Inflammatory macrophage (primary cell): ENCODE results near the gene C14orf119.

Experiments used
- DNase-seq, 2 donors: peaks; one replicate each; pipeline ENCODE4 v3.0.0-alpha.2; 2020 to 2022

The C14orf119 gene

DNA sequence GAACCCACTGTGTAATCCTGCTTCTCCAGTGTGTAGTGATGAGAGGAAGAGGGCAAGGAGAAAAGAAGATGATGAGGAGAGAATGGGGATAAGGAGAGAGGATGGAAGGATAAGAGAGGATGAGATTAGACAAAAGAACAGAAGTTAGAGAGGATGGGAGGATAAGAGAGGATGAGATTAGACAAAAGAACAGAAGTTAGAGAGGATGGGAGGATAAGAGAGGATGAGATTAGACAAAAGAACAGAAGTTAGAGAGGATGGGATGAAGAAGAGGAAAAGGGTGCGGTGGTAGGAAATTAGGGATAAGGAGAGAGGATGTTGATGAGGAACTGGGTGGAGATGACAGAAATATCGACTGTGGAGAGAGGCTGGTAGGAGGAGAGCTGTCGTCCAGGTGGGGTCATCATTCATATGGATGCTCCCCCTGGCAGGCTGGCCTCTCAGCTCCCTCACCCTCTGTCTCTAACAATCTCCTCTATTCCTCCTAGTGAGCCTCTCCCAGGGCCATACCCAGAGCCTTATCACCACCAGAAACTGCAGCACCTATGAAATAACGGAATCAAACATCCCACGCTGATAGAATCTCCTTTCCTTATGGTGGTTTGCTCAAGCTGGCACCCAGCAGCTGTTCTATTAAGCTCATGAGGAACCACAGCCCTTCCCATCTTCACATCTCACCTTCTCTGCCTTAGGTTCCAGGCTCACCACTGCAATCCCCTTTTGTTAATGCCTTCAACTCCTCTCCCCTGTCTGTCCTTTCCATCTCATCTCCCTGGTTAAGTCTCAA, 15.5 kb downstream of the C14orf119 start:
- DNase-seq = no peak

DNA sequence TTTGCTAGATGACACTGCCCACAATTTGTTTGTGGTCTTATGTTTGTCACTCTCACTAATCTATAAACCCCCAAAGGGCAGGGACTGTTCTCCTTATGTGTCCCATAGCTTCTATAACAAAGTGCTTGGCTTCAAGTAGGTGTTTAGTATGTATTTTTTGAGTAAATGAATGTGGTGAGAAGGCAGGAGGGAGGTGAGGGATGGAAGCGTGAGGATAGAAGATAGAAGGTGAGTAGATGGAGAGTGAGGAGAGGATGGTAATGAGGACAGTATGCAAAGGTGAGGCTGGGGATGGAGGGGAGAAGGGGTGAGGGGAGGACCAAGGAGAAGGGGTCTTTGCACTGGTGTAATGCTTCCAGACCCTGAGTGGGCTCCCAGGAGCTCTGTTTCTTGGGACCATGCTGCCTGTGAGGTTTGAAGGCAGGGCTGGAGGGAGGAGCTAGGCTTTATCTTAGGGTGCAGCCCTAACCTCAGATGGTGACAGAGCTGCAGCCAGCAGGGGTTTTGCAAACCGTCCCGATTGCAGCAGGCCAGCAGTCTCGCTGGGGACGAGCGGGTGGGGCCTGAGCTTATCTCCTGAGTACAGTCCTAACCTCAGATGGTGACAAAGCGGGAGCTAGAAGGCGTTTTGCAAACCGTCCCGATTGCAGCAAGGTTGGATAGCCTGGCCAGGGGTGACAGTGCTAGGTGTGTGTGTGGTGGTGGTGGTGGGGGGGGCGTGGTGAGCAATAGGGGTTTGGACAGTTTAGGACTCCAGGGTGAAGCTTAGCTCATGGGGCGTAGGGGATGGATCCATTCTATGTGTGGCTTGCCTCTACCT, 17.3 kb downstream of the C14orf119 start:
- peak; percentile 57 to 71 for DNase-seq

DNA sequence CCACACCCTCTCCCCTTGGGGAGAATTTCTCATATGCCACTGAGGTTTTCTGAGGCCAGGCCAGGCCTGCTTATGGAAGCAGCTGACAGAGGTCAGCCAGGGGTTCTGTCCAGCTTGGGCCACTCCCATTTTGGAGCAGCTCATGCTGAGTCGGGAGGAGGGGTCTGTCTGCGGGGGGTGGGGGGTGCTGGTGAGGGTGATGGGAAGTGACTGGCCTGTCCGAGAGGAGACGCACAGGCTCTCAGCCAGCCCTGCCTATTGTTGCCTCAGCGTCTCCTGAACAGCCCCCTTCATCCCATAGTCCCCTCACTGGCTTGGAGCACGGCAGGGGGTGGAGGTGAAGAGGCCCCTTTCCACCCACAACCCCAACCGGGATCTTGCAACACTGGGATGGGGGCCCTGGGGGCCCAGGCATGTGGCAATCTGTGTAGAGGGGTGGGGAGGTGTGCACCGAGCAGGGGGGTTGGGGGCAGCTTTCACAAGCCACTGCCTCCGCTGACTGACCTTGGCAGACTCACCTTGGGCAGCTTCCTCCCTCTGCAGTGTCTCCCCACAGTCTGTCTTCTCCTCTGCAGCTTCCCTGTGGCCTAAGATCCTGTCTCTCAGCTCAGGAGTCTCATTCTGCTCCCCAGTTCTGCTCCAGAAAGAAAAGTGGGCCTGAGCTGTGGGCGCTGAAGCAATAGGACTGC, 18.3 kb downstream of the C14orf119 start:
- peak in 1 of 2 donors; percentile 12 for DNase-seq

DNA sequence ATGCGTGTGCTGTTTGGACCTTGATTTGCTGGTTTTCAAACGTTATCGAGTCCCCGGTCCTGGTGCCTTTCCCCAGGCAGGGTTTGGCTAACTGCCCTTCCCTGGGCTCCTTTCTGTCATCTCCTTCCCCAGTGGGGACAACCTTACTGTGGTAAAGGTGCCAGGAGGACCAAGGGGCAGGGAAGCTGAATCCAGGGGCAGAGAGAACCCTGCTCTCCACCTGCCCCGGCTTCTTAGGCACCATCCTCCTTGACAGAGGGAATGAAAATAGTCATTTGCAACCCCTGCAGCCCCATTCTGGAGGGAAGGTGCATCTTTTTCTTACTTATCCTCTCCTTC, 18.8 kb downstream of the C14orf119 start:
- no peak for DNase-seq

DNA sequence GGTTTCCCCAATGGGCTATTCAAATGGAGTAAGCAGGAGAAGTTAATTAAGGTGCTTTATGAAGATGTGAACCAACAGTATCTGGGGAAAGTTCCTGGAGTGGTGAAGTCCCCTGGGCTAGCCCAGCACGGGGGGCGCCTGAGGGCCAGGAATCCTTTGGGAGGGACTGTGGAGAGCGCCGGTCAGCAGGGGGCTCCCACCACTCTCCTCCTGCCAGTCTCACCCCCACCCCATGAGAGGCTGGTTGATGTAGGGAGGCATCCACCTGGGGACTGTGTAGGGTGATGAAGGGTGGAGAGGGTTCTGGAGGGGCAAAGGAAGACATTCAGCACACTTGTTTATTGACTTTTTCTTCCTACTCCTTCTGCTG, 19.3 kb downstream of the C14orf119 start:
- no peak for DNase-seq

DNA sequence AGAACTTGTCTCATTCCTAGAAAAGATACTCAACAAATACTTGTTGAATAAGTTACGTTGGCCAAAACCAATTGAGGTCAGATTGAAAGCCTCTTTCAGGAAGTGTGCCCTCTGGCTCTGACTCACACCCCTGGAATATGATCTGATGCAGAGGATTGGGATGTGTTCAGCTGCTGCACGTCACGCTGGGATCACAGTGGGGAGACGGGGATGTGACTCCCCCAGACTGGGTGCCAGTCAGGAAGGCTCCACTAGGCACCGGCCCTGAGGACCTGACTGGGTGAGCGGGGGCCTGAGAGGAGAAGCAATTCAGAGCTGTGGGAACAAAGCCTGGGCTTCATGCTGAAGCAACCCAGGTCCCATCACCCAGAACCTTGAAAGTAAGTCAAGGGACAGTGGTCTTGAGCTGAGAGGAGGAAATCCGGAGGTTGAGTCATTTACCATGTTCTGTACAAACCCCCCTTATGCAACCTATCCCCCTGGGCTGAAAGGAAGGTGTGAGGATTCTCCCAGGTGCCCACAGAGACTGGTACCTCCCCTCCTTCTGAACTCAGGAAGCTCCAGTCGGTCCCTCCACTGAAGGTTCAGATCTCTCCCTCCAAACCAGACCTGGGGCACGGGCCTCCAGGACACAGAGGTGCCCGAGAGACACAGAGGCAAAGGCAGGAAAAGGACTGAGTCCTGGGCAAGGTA, 19.9 kb downstream of the C14orf119 start:
- peak; percentile 73 to 88 for DNase-seq

DNA sequence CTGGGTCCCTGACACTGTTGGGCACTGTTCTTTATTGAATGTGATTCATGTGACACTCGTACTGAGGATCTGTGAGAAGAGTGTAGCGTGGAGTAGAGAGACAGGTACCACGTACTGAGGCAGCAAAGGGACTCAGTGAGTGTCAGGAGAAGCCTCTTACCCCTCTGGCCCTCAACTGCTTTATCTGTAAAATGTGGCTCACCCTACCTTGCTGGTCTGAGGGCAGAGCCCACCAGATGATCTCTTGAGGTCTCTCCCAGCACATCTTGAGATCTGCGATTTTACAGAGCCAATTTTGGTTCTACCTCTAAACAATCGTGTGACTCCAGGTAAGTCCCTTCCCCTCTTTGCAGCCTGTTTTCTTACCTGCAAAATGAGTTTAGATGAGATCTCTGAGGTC, 20.6 kb downstream of the C14orf119 start:
- no peak for DNase-seq

DNA sequence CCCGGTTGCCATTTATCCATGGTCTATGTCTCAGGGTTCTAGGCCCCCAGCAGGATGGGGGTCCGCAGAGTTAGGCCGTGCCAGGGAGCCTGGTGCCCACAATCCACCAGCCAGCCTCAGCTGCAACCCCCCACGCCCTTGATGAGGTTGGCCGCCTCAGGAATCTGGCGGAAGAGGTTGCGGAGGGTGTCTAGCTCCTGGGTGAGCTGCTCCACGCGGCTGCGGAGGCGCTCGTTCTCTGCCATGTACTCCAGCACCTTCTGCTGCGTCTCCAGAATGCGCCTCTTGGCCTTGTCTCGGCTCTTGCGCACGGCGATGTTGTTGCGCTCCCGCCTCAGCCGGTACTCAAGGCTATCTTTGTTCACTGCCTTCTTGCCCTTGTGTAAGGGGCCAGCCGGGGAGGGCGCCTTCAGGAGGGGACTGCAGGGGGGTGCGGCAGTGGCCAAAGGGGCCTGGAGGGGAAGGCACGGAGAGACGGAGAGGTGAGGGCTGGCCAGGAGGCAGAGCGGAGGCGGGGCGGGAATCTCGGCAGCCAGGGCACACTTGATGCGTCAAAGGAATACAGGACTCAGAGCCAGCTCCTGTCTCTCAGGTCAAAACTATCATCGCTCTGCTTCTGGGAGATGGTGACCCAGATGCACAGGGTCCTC, 22.2 kb downstream of the C14orf119 start:
- DNase-seq = no peak

DNA sequence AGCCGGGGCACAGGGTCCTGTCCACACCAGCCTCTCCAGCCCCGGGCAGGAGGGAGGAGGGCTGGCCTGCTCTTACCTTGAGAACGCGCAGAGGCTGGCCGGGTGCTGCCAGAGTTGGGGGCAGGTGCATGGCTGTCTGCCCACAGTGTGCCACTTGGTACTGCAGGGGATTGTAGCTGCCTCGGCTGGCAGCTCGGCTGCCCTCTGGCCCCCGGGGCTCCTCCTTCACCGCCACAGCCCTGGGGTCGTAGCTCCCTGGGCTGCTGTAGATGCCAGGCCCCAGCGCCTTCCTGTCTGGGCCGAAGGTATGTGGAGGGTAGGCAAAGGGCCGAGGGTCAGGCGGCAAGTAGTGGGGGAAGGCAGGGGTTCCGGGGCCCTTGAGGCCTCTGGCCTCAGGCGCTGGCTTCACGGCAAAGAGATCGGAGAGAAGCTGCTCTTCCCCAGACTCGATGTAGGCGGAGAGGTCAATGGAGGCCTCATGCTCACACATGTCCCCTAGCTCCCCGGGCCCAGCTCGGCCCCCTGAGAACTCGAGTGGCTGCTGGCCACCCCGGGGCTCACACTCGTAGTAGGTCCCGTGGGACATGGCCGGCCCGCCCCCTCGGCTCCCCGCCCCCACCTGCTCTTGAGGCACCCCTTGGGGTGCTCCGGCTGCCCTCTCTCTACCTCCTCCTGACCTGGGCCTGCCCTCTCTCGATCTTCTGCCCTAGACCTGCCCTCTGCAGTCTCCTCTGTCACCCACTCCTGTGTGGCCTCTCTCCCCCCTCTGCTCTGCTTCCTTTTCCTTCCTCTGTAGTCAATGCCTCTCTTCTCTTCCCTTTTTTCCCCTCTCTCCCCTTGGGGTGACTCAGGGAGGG, 23.4 kb downstream of the C14orf119 start, which contains the start of gene CEBPE:
Gene CEBPE, minus strand, starts transcription at position 750 of the 857 bp plus-strand sequence. Its CDS starts 164 bp downstream, at position 586.
- peak; percentile 53 to 68 for DNase-seq

DNA sequence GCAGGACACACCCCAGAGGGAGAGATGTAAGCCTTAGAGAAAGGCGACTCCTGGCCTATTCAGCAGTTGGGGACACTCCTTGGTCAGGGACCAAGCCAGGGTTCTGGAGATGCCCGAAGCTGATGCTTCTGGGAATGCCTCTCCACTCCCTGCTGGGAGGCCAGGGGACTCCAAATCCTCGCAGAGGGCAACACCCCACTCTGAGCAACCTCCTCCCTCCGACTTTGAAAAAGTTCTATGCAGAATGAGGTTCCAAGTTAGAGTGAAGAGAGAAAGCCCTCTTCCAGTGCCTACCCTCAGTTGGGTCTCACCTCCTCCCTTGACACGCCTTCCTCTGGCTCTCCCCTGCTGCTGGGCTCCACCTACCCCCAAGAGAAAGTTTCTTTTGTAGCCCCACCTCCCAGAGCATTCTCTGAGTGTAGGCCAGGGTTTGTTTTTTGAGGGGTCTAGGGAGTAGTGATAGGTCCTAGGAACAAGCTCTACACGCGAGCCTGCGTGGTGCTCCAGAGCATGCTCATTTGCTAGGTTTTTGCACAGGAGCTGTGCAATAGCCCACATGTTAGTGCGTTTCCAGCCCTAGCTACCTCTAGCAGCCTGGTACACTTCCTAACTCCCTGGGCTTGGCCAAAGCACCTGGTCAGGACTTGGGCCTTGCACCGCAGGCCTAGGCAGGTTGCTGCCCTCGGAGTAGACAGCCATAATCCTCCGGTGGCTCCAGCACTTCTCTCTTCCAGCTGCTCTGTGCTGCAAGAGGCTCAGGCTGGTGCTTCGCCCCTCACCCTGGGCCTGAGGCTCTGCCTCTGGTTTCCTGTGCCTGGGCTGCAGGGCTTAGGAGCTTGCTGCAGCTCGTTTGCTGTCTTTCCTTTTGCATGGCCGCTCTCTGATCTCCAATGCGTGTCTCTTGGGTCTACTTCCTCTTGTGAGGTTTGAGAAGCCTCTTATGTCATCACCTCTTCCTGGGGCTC, 24.3 kb downstream of the C14orf119 start:
- peak; percentile 69 to 71 for DNase-seq

DNA sequence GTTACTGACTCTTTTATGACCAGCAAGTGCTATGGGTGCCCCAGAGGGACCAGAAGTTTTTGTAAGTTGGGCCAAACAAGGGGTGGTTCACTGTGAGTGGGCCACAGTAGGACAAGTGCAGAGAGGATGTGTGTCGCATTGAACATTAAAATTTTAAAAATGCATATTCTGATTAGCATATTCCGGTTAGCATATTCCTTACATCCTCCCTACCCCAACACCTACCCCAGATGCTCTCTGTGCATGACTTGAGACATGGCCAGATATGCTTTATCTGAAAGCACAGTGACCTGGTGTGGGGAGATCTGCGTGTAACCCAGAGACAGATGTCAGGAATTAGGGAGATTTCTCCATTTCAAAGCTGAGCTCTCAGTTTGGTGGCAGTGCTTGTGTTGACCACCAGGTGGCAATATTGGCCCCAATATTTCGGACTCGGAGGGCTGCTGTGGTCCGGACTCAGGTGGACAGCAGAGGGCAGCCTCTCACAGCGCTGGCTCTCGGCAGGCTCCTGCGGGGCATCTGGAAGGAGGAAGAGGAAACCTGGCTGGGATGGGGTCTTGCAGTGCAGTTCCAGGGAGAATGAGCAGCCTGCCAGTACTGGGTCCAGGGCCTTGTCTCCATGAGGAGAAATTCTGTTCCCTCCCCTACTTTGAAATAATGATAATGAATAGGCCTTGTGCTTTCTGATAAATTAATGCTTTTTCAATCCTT, 25.4 kb downstream of the C14orf119 start:
- DNase-seq = peak; percentile 91

DNA sequence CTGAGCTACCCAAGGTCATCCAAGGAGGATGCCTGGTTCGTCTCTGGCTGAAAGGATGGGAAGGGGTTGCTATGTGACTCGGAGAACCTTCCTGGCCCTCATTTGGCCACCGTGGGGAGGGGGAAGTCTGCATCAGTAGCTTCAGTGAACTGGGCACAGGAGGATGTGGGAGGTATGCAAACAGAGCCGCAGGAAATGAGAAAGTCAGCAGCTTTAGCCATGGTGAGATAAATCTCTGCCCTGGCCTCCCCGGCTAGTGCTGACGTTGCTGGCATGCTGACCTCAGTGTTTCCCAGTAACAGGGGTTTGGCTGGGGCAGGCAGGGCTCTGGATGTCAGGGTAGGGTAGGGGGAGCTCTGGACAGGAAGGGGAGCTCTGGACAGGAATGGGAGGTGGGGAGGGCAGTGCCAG, 26.1 kb downstream of the C14orf119 start:
- DNase-seq = peak in 1 of 2 donors; percentile 32

DNA sequence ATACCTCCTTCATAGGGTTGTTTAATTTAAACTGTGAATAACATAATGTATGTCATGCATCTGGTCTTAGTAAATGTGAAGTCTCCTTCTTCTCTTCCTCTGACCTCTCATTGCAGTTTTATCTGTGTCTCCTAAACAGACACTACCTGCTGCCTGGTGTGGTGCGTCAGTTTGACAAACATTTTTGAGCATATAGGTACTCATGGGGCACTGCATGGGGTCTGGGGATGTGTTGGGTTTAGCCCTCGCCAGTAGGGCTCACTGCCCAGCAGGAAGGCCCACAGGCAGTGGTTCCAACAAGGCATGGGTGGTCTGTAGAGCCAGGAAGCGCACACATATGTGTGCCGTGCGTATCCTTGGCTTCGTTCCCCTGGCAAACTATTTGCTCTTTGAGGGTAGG, 26.8 kb downstream of the C14orf119 start:
- no peak for DNase-seq

DNA sequence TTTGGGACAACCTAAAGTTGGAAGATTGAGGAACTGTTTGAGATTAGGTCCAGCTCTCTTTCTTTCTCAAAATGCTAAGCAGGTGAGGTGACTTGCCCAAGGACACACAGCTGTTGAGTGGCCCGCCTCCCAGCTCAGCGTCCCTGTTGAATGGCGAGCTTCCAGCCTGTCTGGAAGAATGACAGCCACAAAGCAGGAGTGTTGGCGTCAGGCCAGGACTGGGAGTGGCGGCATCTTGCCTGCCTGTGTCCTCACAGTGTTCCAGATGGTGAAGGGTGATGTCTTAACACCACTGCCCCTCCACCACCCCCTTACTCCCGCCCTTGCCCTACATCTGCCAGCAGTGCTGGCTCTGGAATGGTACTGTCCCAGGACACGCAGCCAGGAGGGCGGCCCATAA, 28.1 kb downstream of the C14orf119 start:
- no peak for DNase-seq

DNA sequence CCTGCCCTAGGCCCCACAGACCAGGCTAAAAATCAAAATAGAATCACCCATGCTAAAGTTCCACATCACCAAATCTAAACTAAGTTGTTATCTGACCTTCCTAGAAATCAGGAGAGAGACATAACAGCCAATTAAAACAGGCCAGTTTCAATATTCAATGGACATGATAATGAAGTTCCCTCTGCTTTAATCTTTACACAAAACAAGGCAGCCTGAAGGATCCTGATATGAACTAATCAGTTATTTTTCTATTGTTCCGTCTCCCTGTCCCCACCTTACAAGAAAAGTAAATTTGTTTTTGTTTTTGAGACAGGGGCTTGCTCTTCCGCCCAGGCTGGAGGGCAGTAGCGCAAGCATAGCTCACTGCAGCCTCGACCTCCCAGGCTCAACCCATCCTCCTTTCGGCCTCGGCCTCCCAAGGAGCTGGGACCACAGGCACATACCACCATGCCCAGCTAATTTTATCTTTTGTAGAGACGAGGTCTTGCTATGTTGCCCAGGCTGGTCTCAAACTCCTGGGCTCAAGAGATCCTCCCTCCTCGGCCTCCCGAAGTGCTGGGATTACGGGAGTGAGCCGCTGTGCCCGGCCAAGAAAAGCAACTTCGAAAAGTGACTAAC, 29.1 kb downstream of the C14orf119 start:
- DNase-seq = no peak

DNA sequence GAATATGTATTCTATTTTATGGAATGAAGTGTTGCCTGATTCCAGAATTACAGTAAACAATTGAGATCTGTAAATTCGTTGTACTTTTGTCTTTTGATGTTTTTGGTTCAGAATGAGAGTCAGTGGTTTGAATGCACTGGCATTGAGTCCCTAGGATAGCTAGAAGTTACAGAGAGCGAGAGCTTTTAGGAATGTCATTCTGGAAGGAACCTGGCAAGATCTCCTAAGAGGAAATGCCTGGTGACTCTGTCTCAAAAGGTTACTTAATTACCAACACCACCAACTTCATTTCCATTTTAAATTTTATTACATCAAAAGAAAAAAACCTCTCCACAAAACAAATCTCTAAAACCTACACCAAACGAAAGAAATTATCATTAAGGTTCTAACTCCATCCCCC, 29.7 kb downstream of the C14orf119 start:
- DNase-seq = no peak

DNA sequence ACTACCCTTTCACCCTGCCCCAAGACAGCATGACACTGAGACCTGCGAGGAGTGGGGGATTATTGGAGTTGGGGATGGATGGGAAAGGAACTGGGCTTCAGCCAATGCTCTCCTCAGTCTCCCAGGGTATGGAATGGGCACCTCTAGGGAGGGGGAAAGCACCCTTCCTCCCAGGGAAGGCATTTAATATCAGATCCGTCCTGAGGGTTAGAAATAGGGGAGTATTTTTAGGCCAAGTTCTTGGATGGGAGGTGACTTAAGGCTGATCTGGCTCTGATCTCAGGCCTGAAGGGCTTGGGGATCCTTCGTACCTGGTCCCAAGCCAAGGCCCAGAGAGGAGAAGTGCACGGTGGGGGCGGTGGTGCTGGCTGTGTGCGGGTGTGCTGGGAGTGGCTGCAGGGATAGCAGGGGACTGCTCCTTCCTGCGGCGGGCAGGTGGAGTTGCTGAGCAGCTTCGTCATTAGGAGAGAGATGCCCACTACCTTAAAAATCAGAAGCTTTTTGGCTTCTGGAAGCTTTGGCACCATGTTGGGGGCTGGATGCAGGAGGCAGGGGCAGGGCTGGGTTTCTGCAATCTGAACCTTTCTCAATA, 30.7 kb downstream of the C14orf119 start:
- DNase-seq = no peak

DNA sequence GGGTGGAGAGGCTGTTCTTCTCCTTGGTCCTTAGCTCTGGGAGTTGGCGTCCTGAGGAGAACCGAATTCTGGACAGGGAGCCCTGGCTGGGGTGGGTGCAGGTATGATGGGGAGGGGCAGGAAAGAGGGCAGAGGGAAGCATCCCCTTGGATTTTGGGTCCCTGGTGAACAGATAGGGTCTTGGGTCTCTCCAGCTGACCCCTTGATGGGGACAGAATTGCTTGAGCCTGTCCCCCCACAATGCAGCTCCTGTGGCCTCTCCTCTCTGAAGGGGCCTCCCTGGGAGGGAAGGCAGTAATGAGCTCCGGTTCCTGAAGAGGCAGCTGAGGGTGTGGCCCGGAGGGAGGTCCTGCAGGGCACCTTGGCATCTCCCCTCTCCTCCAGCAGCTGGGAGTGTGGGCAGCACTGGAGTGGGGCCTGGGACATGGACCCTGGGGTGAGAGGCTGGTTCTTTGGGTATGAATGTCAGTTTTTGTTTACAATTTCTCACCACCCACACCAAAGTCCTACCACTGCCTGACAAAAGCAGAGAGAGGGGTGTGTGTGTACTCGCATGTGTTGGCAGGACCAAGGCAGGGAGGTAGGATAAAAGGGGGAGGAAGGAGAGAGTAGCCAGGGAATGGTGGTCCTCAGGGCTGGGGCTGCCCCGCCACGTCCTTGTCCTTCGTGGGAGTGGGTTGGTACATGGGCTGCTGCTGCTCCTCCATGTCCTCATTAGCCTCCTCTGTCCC, 31.4 kb downstream of the C14orf119 start:
- DNase-seq = no peak
